Tibial nerve (tissue), 4 donors: Measurements from ENCODE around the gene CYBRD1.
"Not testable (repeated sequence)": the region's sequence is repeated elsewhere in the genome, so short reads cannot be mapped to it uniquely, and the experiment has no call there.

ENCODE experiments used
- CTCF ChIP-seq, 5 experiments: fragments of 200-600 bp in 3 of 5; fragments of 450-650 bp in 2 of 5; sonication (generic) in 3 of 5; IDR thresholded peaks; one replicate each; pipeline ENCODE4 v1.5.1; 2016 to 2019; ENCODE audit warnings: antibody characterized with exemption in 5 of 5, mild to moderate bottlenecking in 3 of 5, moderate library complexity in 2 of 5
- EP300 ChIP-seq, 2 donors: sonication (generic); formaldehyde crosslinking; IDR thresholded peaks; one replicate each; pipeline ENCODE4 v1.6.1; 2017; ENCODE audit warnings: antibody characterized with exemption in 2 of 2, mild to moderate bottlenecking in 1 of 2
- POLR2A ChIP-seq, 2 donors: fragments of 450-650 bp; IDR thresholded peaks; one replicate each; pipeline ENCODE4 v1.6.1; 2017; ENCODE audit warnings: antibody characterized with exemption in 2 of 2, mild to moderate bottlenecking in 2 of 2, moderate library complexity in 2 of 2

- not testable (repeated sequence) for TF ChIP-seq POLR2A, CTCF, EP300 (IDR thresholded peaks at IDR 0.05)
These were observed 13.3 kb downstream of the CYBRD1 start for GRCh38 chr2:171535528-171535927.
